Right lobe of liver (tissue), 6 donors: ENCODE measurements around the gene FOXB1. TPM values are rescaled to one million over a fixed set of nuclear protein-coding genes. Genes with fewer than 3 reads are reported as not detected.
A peak's percentile ranks its signal among the peaks of the same experiment; 100 is the strongest.

ENCODE experiments used
- ATAC-seq, 4 donors: fragments of 200-7000 bp; cut with Tn5 transposase; one replicate each; pipeline ENCODE4 v1.9.1; 2020; ENCODE audit warnings: mild to moderate bottlenecking in 4 of 4, moderate library complexity in 4 of 4
- DNase-seq, 3 donors: peaks; one replicate each; pipeline ENCODE4 v3.0.0-alpha.2; 2020
- H3K27ac ChIP-seq, 3 donors: fragments of 200-600 bp; one replicate each; pipeline ENCODE4 v1.8.0; 2022
- H3K27me3 ChIP-seq, 2 donors: fragments of 200-600 bp; one replicate each; pipeline ENCODE4 v1.8.0; 2022
- H3K36me3 ChIP-seq, 4 donors: fragments of 200-600 bp; sonication (generic) in 1 of 4; one replicate each; pipeline versions ENCODE4 v1.5.1 to v1.8.0; 2017 to 2022; ENCODE audit warnings: control low read depth in 1 of 4
- H3K4me1 ChIP-seq, 4 donors: fragments of 200-600 bp; sonication (generic) in 1 of 4; one replicate each; pipeline versions ENCODE4 v1.5.1 to v1.8.0; 2017 to 2022; ENCODE audit warnings: control low read depth in 1 of 4
- H3K4me3 ChIP-seq, 3 donors: fragments of 200-600 bp; one replicate each; pipeline ENCODE4 v1.8.0; 2022
- H3K9me3 ChIP-seq, 4 donors: fragments of 200-600 bp; sonication (generic) in 1 of 4; one replicate each; pipeline versions ENCODE4 v1.5.1 to v1.8.0; 2017 to 2022; ENCODE audit warnings: control low read depth in 1 of 4
- POLR2A ChIP-seq: fragments of 450-650 bp; IDR thresholded peaks from one replicate; pipeline ENCODE4 v1.6.1; 2017; ENCODE audit warnings: antibody characterized with exemption, mild to moderate bottlenecking
- WGBS: methylation state at CpG from one replicate; pipeline ENCODE4 v1.1.6; 2018; ENCODE audit warnings: low coverage, low lambda C conversion rate; ENCODE audit not compliant: insufficient coverage; ENCODE audit errors: missing lambda C conversion rate; 5-methylcytosine and 5-hydroxymethylcytosine counted together
- intact Hi-C, 2 donors: fragments of 100-400 bp; cut with DNase I; formaldehyde crosslinking; loops; one replicate each; pipeline versions ENCODE4 v1.11.2 to v1.14.1; 2022
- total RNA-seq, 6 experiments: library from RNA; depleted of rRNA in 2 of 6; stranded (reverse); fragments of >200 nt in 2 of 6; fragmentation: NEBNext Ultra II Directional in 3 of 6; extraction: Animal tissue kit (Norgen Biotek cat#: 25700) in 3 of 6; gene quantifications; one replicate each; pipeline versions ENCODE4 v1.1.0 to v1.2.4, GENCODE V29; 2016 to 2023
- TF ChIP-seq, protein P1 (sequence below), 4 donors: fragments of 200-600 bp in 3 of 4; fragments of 450-650 bp in 1 of 4; IDR thresholded peaks; one replicate each; pipeline versions ENCODE4 v1.5.1 to v1.8.0; 2016 to 2022; ENCODE audit warnings: antibody characterized with exemption in 4 of 4, mild to moderate bottlenecking in 2 of 4
- donor health status: DM: no; HTN: yes; CAD: no.
- donor health status: DM: no; HTN: no; CAD: no.
- donor health status: DM: no; HTN: no; CAD: no.
- donor health status: DM: no; HTN: yes; CAD: no.
- donor health status: DM: no; HTN: yes; CAD: no.

The FOXB1 gene
- total RNA-seq, 6 experiments from 2014 or later: not detected

DNA sequence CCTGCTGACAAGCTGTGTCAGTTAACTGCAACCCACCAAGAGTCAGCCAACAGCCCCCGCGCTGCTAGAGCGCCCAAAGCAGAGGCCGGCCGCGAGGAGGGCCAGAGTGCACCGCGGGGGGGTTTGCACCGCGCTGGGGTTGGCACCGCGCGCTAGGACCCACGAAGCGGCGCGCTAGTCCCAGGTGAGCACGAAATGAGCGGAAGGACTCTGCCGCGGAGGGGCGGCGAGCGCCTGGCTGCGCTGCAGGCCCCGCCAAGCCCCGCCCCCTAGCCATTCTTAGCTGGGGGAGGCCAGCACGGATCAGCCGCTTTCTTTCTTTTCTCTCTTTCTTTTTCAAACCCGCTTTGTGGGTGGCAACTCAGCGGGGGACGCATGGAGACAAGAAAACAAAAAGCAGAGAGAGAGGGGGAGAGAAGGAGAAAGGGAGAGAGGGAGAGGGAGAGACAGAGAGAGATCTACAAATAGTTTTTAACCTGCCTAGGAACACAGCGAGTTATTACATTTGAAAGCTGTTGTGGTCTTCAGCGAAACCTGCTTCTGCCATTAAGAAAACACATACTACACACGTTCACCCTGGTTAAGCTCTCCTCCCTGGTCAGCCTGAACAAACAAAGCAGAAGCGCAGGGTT is 6.9 kb upstream of the FOXB1 start:
- intact Hi-C loops: no loop called here
- TF ChIP-seq, protein P1, sequence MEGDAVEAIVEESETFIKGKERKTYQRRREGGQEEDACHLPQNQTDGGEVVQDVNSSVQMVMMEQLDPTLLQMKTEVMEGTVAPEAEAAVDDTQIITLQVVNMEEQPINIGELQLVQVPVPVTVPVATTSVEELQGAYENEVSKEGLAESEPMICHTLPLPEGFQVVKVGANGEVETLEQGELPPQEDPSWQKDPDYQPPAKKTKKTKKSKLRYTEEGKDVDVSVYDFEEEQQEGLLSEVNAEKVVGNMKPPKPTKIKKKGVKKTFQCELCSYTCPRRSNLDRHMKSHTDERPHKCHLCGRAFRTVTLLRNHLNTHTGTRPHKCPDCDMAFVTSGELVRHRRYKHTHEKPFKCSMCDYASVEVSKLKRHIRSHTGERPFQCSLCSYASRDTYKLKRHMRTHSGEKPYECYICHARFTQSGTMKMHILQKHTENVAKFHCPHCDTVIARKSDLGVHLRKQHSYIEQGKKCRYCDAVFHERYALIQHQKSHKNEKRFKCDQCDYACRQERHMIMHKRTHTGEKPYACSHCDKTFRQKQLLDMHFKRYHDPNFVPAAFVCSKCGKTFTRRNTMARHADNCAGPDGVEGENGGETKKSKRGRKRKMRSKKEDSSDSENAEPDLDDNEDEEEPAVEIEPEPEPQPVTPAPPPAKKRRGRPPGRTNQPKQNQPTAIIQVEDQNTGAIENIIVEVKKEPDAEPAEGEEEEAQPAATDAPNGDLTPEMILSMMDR (IDR thresholded peaks at IDR 0.05): no peak
- ATAC-seq (peak in 3 of 4 donors; percentile 24 to 31 (median 27)), DNase-seq (no peak)
- Histone ChIP-seq H3K27me3 (peaks cover 34 to 81% of the 10 kb centered on the region in 2 donors), H3K4me1 (peaks cover 0 to 4% (median 0%) of the 10 kb centered on the region in 4 donors), H3K36me3 (no peaks in the 10 kb centered on the region), H3K4me3 (no peak overlapping the region), H3K27ac (no peak overlapping the region), H3K9me3 (no peaks in the 10 kb centered on the region)
- WGBS: 4% methylated on average over 17 of the region's 36 CpGs

DNA sequence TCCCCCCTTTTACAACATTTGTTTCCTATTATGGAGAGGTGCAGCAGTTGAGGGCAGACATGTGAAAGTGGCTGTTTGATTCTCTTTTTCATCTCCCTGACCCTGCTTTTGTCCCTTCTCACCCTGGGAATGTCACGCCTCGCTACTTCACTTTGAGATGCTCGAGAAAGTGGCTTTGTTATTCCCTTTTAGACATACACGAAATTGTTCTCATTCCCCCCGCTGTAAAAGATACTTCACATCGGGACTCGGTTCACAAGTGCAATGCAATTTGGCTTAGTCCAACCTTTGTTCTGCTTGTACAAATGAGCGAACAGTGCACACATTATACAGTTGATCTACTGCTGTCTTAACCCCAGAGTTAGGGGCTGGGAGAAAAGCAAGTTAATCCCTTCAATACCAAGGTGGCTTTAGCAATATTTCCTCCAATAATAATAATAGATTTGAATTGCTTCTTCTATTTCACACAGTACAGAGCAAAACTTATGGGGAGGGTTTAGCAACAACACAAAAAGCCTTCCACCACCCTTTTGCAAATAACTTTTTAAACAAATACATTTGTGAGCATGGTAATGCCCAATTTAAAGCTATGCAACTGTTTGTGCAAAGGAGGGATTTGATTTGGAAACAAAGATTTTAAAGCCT is 5.7 kb upstream of the FOXB1 start:
- no peak overlapping the region for H3K4me3 ChIP-seq
- H3K36me3 ChIP-seq: no peaks in the 10 kb centered on the region
- H3K9me3 ChIP-seq: no peaks in the 10 kb centered on the region
- DNase-seq: no peak
- no peak overlapping the region for H3K27ac ChIP-seq
- H3K27me3 ChIP-seq: peaks cover 40 to 80% of the 10 kb centered on the region in 2 donors
- WGBS: 9% methylated on average over 8 of the region's 8 CpGs
- no peak for ATAC-seq
- peaks cover 0 to 4% (median 0%) of the 10 kb centered on the region in 4 donors for H3K4me1 ChIP-seq
- no peak for TF ChIP-seq POLR2A
- TF ChIP-seq, protein P1 (IDR thresholded peaks at IDR 0.05): no peak
- intact Hi-C loops: no loop called here

DNA sequence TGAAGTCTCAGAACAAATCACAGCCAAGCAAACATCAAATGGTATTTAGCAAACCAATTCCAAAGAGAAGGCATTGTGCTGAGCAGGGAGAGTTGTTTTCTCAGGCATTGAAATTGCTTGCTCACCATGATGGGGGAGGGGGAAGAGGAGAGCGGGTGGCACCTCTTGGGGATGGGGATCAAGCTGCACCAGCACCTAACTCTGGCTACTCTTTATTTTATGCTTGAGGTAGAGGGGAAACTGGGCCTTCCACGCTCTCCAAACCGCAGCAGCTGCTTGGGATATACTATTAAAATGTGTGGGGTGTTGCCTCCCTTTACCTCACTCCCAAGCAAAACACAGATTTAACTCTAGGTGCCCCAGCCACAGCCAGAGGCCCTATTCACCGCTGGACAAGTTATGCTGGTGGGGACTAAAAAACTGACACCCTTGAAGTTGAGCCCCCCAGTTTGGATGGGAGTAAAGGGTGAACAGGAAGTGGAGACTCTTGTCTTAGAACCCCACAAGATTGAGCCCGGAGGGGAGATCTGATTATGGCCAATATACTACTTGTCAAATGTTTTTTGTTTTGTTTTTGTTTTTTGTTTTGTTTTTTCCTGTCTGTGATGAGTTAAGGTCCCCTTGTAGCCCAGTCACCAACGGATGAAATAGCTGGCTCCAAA is 5.0 kb upstream of the FOXB1 start:
- H3K27ac ChIP-seq: no peak overlapping the region
- TF ChIP-seq POLR2A: no peak
- TF ChIP-seq, protein P1 (IDR thresholded peaks at IDR 0.05): no peak
- H3K27me3 ChIP-seq: peaks cover 40 to 79% of the 10 kb centered on the region in 2 donors
- WGBS: 0% methylated on average over 4 of the region's 6 CpGs
- intact Hi-C loops: no loop called here
- H3K36me3 ChIP-seq: no peaks in the 10 kb centered on the region
- H3K9me3 ChIP-seq: no peaks in the 10 kb centered on the region
- peaks cover 0 to 7% (median under 1%) of the 10 kb centered on the region in 4 donors for H3K4me1 ChIP-seq
- ATAC-seq (no peak), DNase-seq (no peak)
- no peak overlapping the region for H3K4me3 ChIP-seq

DNA sequence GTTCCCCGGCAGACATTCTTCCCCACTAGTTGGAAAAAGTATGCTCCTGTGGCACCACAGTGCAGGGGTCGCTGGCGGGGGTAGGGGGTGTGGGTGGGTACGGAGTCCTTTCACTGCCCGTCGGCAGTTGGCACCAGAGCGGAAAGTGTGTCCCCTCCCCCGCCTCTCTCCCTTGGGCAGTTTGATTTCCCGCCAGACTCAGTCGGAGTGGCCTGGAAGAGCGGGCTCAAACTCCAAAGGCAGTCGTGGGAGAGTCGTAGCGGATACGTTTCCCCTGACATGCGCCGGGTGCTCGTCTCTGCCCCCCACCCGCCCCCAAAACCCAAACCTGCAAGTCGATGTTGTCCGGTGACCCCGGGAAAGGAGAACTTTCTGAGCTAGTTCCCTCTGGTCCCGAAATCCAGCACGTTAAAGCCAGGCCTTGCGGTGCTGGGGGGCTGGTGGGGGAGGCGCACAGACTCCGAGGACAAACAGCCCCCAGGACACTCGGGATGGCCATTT is 4.4 kb upstream of the FOXB1 start:
- WGBS: 2% methylated on average over 21 of the region's 28 CpGs
- TF ChIP-seq, protein P1 (IDR thresholded peaks at IDR 0.05): no peak
- no peak for TF ChIP-seq POLR2A
- H3K36me3 ChIP-seq: no peaks in the 10 kb centered on the region
- ATAC-seq: no peak
- no peak overlapping the region for H3K27ac ChIP-seq
- H3K9me3 ChIP-seq: no peaks in the 10 kb centered on the region
- H3K4me1 ChIP-seq: peaks cover 0 to 12% (median 3%) of the 10 kb centered on the region in 4 donors
- DNase-seq: no peak
- no peak overlapping the region for H3K4me3 ChIP-seq
- intact Hi-C loops: no loop called here
- peaks cover 42 to 79% of the 10 kb centered on the region in 2 donors for H3K27me3 ChIP-seq
